Stimulated activated CD8-positive, alpha-beta memory T cell treated with anti-CD3 and anti-CD28 coated beads, Interleukin-15, amount 100 ng/mL, for 48 hours (primary cell): ENCODE results near the gene SPSB1.

Experiments used
- DNase-seq, 2 donors: peaks; one replicate each; pipeline ENCODE4 v3.0.0-alpha.2; 2020; ENCODE audit warnings: low read depth in 2 of 2

Gene SPSB1

DNA sequence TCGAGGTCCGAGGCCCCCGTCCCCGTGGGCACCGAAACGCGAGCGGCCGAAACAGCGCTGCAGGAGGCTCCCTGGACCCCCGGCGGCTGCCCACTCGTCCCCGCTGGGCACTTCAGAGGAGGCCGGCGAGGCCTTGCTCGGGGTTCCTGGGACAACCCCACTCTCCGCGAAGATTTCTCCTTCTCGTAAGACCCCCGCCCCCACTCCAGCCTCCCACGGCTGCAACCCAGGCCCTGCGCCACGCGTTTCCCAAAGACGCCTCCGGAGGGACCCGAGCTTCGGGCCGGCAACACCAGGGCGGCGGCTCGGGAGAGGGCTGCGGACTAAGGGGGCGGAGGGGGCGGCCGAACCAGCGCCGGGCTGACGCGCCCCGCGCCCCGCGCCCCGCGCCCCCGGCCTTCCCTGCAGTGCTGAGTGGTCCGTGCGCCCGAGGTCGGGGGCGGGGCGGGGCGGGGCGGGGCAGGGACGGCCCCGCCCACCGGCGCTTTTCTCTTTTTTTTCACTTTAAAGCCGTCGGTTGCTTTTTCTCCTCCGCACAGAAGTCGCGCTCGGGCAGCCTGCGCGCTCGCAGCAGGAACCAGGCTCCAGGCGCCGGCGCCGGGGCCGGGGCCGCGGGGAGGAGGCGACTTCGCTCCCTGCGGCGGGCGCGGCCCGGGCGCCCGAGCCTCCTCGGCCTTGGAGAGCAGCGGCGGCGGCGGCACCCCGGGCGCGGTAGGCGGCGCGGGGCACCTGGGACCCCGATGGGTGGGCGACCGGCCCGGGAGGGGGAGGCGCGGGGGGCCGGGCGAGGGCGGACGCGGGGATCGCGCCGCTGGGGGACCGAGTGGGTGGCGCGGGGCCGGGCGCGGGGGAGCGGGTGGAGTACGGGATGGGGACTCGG lies at the start of gene SPSB1:
TSS of gene SPSB1 (plus strand) at position 534 of the 880 bp plus-strand sequence. CDS start 62,998 bp downstream, outside the sequence.
- peak; percentile 43 to 49 for DNase-seq

DNA sequence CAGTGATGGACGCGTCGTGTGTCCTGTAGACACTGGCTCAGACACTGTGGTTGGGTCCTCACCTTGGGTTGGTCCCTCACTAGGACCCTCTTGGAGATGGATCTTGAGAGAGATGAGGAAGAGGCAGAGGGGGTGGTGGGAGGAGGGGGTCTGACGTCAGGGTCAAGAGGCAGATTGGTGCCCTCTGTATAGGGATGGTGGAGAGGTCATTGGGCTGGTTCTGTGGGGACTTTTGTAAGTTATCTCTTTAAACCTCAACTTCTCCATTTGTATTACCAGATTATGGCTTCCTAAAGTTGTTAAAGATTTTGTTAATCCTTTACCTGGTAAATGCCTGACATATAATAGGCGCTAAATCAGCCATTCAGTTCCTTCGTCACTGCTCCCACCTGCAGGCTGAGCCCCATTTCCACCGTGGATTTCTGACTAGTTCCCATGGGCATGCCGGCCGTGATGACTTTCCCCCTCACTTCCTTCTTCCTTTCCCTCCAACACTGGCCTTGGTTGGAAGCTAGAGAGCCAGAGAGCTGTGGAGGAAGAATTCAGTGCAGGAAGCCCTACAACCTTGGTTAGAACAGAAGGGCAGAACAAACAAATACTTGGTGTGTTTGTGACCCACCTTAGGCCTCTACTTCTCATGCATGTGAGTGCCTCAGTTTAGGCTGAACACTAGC lies 49.5 kb upstream of the SPSB1 start:
- no peak for DNase-seq

DNA sequence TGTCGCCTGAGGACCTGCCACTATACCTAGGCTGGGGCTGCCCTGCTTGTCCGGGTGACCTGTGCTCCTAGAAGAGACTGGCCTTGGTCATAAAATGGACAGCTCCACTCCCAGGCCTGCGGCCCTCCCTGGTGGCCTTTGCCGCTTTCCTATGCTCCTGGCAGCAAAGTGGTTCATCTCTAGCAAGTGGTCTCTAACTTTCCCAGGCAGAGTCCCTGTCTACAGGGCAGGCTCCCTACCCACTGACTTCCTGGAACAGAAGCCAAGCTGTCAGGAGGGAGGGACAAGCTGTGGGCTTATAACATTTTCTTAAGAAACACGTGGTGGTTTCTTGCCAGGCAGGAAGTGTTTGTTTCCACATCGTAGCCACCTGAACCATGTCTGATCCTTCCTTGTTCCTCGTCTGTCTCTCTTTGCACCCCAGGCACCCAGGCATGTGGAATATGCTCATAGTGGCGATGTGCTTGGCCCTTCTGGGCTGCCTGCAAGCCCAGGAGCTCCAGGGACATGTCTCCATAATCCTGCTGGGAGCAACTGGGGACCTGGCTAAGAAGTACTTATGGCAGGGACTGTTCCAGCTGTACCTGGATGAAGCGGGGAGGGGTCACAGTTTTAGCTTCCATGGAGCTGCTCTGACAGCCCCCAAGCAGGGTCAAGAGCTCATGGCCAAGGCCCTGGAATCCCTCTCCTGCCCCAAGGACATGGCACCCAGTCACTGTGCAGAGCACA lies 48.0 kb upstream of the SPSB1 start:
- DNase-seq = no peak

DNA sequence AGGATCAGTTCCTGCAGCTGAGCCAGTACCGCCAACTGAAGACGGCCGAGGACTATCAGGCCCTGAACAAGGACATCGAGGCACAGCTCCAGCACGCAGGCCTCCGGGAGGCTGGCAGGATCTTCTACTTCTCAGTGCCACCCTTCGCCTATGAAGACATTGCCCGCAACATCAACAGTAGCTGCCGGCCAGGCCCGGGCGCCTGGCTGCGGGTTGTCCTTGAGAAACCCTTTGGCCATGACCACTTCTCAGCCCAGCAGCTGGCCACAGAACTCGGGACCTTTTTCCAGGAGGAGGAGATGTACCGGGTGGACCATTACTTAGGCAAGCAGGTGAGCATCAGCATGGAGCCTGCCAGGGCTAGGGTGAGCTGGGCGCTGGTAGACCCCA lies 47.5 kb upstream of the SPSB1 start:
- DNase-seq = no peak

DNA sequence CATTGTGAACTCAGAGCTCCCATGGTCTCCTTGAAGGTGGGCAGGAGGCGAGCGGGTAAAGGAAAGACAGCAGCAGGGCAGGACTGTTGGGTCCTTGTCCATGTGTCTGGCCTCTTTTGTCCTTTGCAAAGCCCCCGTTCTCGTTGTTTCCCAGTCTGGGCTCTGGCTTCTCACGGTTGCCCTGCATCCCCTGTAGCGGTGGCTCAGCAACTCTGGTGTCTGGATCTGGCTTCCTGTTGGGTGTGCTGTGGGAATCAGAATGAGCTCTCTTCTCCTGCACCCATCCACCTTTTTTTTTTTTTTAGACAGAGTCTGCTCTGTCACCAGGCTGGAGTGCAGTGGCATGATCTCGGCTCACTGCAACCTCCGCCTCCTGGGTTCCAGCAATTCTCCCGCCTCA lies 47.0 kb upstream of the SPSB1 start:
- DNase-seq = no peak

DNA sequence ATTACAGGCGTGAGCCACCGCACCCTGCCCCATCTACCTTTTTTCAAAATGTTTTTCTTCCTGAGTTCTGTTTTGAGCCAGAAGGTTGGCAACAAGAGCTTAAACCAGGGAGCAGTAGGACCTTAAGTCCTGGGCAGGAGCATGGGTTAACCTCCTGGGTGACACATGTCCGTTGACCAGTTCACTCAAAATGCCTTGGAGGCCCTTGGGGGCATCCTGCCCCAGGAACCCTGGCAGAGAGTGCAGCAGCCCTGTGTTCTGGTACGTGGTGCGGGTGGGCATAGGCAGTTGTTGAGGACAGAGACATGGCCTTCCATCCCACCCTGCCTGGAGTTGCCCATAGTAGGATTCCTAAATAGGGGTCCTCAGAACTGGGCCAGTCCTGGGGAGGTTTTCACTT lies 46.5 kb upstream of the SPSB1 start:
- DNase-seq = no peak

DNA sequence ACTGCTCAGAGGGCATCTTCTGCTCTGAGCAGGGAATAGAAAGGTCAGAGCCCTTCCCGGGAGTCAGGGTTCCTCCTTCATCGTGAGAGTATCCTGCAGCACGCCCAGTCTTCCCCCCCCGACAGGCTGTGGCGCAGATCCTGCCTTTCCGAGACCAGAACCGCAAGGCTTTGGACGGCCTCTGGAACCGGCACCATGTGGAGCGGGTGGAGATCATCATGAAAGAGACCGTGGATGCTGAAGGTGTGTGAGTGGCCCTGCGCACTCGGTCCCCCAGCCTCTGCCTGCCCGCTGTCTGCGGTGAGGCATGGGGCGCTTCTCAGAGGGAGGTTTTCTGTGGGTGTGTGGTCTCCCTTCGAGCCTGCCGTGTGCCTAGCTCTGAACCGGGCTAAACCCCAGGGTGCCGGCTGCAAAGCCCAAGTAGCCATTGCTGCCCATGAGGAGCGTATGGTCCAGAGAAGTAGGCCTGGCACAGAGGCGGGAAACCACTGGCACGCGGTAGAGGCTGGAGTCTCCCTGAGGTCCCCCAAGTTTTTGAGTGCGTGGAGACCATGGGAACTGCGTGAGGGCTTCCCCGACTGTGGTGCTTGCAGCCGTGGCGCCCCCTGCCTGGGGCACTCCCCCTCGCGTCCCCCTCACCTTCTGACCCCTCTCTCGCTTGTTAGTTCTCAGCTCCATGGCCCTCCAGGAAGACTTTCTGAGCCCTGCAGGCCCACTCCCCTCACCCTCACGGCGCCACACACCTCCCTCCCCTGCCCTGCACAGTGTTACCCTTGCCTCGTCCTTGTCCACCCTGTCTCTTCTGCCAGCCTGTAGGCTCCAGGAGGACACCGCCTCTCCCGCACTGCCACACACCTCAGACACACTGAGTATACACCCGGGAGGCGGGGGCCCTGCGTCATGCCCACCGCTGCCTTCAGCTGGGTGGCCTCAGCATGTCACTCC lies 45.6 kb upstream of the SPSB1 start:
- no peak for DNase-seq

DNA sequence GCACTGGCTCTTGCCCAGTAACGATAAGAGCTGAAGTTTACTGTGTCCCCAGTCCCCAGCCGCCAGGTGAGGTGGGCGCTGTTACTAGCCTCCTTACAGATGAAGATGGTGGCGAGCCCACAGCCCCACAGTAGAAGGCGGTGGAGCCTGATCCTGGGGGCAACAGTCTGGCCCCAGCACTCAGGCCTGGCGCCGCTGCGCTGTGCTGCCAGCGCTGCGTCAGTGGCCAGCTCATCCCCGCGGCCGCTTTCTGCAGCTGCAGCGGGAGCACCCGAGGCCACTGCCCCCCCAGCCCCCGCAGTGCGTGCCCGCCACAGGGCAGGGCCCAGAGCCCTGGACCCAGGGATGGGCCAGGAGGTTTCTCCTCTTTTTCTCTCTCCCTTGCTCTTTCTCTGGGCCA lies 44.8 kb upstream of the SPSB1 start:
- DNase-seq = no peak

DNA sequence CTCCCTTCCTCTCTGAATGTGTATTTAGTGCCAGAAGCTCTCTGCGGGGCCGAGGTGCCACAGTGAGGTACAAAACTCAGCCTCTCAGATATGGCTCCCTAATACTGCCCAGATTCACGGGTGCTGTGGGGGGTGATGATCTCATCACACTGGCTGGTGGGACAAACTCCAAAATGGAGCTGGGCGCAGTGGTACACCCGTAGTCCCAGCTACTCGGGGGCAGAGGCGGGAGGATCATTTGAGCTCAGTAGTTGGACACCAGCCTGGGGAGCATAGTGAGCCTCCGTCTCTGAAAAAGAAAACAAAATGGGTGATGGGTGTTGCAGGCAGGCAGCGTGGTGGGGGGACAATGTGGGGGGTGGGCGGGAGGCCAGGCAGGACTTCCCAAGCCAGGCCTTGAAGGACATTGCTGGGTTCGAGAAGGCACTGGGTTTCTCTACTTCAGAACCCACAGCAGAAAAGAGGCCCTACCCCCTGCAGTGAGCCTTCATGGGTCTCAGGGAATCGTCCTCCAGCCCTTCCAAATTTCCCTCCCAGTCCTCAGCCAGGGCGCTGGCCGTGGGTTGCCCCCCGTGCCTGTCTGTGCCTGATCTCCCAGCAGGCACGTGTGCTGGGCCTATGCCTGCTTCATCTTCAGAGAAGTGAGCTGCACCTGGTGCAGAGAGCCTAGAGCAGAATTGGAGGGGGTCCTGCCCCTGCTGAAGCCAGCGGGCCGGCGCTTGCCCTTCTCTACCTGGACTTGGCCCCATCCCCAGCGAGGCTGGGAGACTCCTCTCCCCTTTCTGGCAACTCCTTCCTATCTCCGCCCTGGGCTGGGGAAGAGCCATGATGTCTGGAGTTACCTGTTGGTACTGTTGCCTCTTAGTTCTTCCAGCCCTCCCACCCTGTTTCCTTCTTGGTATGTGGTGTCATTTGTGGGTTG lies 44.1 kb upstream of the SPSB1 start:
- DNase-seq = no peak

DNA sequence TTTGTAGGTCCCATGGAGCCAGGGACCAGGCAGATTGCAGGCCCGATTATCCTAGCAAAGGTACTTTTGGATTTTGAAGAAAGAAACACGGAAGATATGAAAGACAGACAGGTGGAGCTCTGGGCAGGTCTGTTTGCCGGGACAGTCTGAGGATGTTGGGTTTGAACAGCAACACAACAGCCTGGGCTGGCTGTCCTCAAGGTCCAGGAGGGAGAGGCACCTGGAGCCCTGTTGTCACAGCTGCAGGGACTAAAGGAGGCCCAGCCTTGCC lies 43.5 kb upstream of the SPSB1 start:
- DNase-seq = no peak

DNA sequence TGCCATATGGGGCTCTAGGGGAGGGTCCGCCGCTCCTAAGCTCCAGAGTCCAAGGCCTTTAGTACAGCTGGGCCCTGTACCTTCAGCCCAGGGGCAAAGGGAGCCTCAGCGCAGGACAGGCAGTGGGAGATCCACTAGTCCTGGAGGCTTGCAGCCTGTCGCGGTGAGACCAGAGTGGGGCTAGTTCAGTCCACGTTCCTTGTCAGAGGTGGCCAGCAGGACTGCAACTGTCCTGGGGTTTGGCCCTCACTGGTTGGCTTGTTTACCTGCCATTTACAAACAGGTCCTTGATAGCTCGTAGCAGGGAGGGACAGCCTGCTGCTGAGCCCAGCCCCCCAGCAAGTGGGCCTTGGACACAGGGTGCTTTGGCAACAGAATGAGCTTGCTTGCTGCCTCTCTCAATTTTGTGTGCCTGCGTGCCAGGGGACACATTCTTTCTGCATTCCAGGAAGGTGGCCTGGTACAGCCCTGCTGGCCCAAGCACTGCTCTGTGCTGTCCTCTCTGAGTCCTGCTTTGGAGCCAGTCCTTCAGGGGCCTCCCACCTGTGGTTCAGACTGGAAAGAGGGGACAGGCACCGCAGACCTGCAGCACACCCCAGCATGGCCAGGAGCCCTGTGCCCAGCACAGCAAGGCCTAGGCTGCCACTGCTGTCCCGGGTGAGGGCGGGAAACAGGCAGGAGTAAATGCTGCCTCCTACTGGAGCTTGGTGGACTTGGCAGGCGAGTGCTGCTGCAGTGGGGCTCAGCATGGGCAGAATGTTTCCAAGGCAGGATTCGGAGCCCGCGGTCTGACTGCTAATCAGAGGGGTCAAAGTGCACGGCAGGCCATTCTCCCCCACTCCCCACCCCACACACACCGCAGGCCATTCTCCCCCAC lies 42.9 kb upstream of the SPSB1 start:
- DNase-seq = peak; percentile 14 to 22

DNA sequence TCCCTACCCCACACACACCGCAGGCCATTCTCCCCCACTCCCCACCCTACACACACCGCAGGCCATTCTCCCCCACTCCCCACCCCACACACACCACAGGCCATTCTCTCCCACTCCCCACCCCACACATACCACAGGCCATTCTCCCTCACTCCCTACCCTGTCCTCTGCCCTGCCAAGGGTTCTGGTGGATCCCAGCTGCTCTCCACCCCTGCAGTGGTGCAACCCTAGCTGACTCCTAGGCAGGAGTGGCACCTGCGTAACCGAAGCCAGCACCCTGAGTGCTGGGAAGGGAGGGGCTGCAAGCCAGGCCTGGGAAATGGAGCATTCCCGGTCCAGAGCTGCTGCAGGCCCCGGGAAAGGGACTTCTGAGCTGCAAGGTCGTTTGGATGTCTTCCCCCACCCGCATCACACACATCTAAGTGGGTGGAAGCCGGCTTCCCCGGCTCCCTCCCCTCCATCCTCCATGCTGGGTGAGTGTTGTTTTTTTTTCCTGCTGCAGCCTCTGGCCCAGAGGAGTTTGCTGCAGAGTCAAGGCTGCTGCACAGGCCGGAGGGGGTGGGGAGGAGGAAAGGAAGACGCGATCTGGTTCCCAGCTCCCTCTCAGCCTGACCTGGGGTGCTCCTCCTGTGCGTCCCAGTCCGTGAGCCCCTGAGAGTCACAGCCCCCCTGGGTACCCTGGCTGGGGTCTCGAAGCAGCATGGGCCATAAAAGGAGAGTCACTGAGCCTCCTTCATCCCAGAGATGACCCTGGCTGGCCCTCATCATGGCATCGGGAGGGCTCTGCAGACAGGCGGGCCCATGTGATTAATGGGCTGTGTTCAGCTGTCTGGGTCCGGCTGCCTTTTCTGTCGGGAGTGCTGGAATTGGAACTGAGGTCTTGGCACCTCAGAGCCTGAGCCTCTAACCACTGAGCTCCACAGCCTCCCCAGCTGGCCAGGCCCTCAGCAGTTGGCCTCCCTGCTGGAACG lies 42.0 kb upstream of the SPSB1 start:
- DNase-seq = no peak

DNA sequence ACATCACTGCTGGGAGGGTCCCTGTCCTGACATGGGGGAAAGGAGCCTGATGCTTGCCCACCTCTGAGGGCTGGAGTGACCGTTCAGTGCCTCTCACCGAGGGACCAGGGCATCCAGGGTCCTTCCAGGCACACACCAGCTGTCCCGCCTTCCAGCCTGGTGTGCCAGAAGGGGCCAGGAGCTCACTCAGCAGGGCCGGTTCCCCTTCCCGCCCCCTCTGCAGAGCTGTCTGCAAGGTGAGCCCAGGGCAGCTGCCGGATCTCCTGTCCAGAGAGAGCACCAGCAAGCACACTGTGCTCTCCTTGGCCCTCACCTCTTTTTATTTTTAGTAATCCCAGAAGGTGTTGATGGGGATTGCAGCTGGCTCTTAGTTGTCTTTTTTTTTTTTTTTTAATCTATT lies 41.2 kb upstream of the SPSB1 start:
- DNase-seq = no peak

DNA sequence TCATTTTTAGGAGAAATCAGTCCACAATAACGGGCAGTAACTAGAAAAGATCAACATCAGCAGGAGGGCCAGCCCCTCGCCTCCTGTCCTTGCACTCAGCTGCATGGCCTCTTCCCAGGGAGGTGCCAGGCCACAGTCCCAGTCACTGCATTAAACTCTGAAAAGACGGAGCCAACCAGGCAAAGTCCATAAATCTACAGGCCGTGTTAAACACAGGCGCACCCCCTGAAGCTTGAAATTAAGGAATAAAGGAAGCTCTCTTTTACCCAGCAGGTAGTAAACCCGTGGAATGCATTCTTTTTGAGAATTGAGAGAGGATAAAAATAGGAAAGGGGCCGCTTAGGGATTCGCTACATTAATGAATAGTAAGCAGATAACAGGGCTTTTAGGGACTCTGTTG lies 39.7 kb upstream of the SPSB1 start:
- DNase-seq = no peak

DNA sequence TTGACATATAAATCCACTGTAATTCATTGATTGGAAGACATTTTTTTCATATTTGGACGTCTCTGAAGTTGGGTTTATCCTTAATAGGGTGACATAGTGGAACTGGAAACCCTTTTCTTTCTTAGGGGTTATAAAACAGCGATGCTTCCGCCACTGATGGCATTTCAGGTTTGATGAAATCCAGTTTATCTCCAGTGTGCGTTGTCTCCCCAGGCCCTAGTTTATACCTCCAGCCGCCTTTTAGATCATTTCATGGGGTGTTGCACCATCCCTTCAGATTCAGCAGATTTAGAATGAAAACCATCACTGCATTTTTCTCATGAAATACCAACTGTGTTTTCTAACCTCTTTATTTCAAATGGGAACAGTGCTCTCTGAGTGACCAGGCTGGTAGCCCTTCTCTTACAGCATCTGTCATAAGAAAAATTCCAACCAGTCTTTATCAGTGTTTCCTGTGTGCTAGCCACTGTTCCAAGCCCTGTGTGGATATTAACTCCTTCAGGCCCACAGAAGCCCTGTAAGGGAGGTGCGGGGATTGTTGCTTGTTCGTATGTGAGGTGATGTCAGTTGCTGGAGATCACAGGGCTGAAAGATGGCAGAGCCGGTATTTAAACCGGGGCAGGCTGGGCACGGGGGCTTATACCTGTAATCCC lies 39.1 kb upstream of the SPSB1 start:
- no peak for DNase-seq

DNA sequence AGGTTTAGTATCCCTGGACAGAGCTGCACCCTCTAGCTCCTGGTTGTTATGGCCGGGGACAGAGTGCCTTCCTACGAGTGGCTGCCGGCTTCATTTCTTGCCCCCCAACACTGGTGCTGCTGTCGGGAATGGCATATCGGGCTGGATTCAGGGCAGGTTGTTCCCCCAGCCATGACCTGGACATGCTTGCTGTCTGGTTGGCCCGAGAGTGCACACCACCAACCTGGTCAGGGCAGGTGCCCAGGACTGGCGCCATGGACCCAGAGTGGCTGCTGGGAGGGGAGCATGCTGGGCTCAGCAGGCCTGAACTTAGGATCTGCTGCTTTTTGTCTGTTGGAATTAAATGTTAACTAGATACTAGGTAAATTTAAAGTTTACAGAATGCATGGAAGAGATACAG lies 36.4 kb upstream of the SPSB1 start:
- no peak for DNase-seq

DNA sequence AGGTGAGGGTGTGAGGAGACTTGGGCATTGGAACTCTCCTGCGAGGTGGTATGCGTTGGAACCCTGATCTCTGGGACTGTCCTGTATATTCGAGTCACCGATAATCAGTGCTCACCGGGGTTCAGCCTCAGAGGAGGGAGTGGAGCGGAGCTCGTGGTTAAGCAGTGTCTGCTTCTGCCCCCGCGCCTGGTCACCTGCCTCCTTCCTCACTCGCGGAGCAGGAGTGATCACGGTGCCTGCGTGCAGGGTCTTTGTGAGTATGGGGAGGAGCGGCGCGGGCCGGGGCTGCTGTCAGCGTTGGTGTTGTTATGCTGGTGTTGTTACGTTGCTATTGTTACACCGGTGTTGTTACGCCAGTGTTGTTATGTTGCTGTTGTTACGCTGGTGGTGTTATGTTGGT lies 34.8 kb upstream of the SPSB1 start:
- DNase-seq = no peak

DNA sequence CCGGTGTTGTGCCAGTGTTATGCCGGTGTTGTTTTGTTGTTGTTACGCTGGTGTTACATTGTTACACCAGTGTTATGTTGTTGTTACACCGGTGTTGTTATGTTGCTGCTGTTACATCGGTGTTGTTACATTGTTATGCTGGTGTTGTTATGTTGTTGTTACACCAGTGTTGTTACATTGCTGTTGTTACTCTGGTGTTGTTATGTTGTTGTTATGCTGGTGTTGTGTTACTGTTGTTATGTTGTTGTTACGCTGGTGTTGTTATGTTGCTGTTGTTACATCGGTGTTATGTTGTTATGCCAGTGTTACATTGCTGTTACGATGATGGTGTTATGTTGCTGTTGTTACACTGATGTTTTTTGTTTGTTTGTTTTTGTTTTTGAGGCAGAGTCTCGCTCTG lies 34.1 kb upstream of the SPSB1 start:
- no peak for DNase-seq
